Activated T-helper 1 cell treated with anti-CD3 and anti-CD28 coated beads, Interleukin-12 subunit alpha, Interleukin-12 subunit beta, Interleukin-2, Interleukin-4 antibody, amounts not matched to agents 30 ng/mL and 10 ng/mL and 1 ng/mL, durations not matched to agents 14 hours and 24 hours and 36 hours (primary cell): Measurements from ENCODE around the gene DAPK1. TPM values are rescaled to one million over a fixed set of nuclear protein-coding genes. Genes with fewer than 3 reads are reported as not detected.

ENCODE experiments used
- DNase-seq: peaks from one replicate; pipeline ENCODE4 v3.0.0; 2021; ENCODE audit warnings: low spot score
- H3K27ac Mint-ChIP-seq: one replicate; pipeline ENCODE4 v1.8.0; 2021; ENCODE audit warnings: mild to moderate bottlenecking, mixed read lengths
- H3K27me3 Mint-ChIP-seq: one replicate; pipeline ENCODE4 v1.8.0; 2022; ENCODE audit warnings: mild to moderate bottlenecking, moderate library complexity, mixed read lengths; ENCODE audit not compliant: insufficient read depth
- H3K36me3 Mint-ChIP-seq: one replicate; pipeline ENCODE4 v1.8.0; 2021; ENCODE audit warnings: low read depth, mixed read lengths
- H3K4me1 Mint-ChIP-seq: one replicate; pipeline ENCODE4 v1.8.0; 2021; ENCODE audit warnings: low read depth, mixed read lengths
- H3K4me3 Mint-ChIP-seq: one replicate; pipeline ENCODE4 v1.8.0; 2021; ENCODE audit warnings: mild to moderate bottlenecking, moderate library complexity, mixed read lengths
- H3K9me3 Mint-ChIP-seq: one replicate; pipeline ENCODE4 v1.8.0; 2021; ENCODE audit warnings: mixed read lengths
- intact Hi-C: fragments of 100-400 bp; cut with micrococcal nuclease; formaldehyde crosslinking; loops from one replicate; pipeline ENCODE4 v1.15.1; 2024
- total RNA-seq: library from RNA; stranded (reverse); gene quantifications from 2 replicates; pipeline ENCODE4 v1.2.3, GENCODE V29; 2022

DAPK1 gene
- total RNA-seq, 1 donor from 2014 or later: 2.8 TPM

GRCh38 chr9:87570000-87570908 is 72.6 kb downstream of the DAPK1 start:
- no peak overlapping the region for H3K4me3 Mint-ChIP-seq
- H3K27ac Mint-ChIP-seq: no peak overlapping the region
- H3K9me3 Mint-ChIP-seq: no peaks in the 10 kb centered on the region
- no peak for DNase-seq
- H3K36me3 Mint-ChIP-seq: no peaks in the 10 kb centered on the region
- no peaks in the 10 kb centered on the region for H3K4me1 Mint-ChIP-seq
- no peaks in the 10 kb centered on the region for H3K27me3 Mint-ChIP-seq
- intact Hi-C loops: no loop called here

GRCh38 chr9:87572719-87573118 is 75.1 kb downstream of the DAPK1 start:
- no peaks in the 10 kb centered on the region for H3K4me1 Mint-ChIP-seq
- DNase-seq: no peak
- no peak overlapping the region for H3K27ac Mint-ChIP-seq
- H3K4me3 Mint-ChIP-seq: no peak overlapping the region
- no peaks in the 10 kb centered on the region for H3K9me3 Mint-ChIP-seq
- intact Hi-C loops: no loop called here
- no peaks in the 10 kb centered on the region for H3K27me3 Mint-ChIP-seq
- H3K36me3 Mint-ChIP-seq: no peaks in the 10 kb centered on the region

DNA sequence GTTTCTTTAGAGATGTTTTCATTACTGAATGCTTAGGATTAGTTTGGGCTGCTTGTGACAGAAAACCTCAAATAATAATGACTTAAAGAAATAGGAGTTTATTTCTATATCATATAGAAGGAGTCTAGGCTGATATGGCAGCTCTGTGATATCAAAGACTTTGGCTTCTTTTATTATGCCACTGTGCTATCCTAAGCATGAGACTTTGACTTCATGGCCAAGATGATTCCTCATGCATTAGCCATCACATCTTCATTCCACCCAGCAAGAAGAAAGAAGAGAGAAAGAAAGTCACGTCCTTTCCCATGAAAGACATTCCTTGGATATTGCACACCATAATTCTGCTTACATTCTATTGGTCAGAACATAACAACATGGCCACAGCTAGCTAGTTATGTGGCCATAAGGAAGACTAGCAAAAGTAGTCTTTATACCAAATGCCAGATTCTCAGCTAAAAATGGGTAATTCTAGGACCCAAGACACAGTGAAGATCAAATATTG is 76.2 kb downstream of the DAPK1 start:
- Mint-ChIP-seq H3K27me3 (no peaks in the 10 kb centered on the region), H3K4me1 (no peaks in the 10 kb centered on the region), H3K9me3 (no peaks in the 10 kb centered on the region), H3K36me3 (no peaks in the 10 kb centered on the region), H3K27ac (no peak overlapping the region), H3K4me3 (no peak overlapping the region)
- DNase-seq: no peak
- intact Hi-C loops: no loop called here

- Mint-ChIP-seq H3K4me1 (no peaks in the 10 kb centered on the region), H3K9me3 (no peaks in the 10 kb centered on the region), H3K36me3 (no peaks in the 10 kb centered on the region), H3K27me3 (no peaks in the 10 kb centered on the region), H3K27ac (no peak overlapping the region), H3K4me3 (no peak overlapping the region)
- intact Hi-C loops: no loop called here
- no peak for DNase-seq
Measured at GRCh38 chr9:87577746-87578145, 80.1 kb downstream of the DAPK1 start.

GRCh38 chr9:87578625-87579024 is 81.0 kb downstream of the DAPK1 start:
- Mint-ChIP-seq H3K4me3 (no peak overlapping the region), H3K27ac (no peak overlapping the region), H3K9me3 (no peaks in the 10 kb centered on the region), H3K4me1 (no peaks in the 10 kb centered on the region), H3K36me3 (no peaks in the 10 kb centered on the region), H3K27me3 (peaks cover under 1% of the 10 kb centered on the region)
- intact Hi-C loops: no loop called here
- no peak for DNase-seq

DNA sequence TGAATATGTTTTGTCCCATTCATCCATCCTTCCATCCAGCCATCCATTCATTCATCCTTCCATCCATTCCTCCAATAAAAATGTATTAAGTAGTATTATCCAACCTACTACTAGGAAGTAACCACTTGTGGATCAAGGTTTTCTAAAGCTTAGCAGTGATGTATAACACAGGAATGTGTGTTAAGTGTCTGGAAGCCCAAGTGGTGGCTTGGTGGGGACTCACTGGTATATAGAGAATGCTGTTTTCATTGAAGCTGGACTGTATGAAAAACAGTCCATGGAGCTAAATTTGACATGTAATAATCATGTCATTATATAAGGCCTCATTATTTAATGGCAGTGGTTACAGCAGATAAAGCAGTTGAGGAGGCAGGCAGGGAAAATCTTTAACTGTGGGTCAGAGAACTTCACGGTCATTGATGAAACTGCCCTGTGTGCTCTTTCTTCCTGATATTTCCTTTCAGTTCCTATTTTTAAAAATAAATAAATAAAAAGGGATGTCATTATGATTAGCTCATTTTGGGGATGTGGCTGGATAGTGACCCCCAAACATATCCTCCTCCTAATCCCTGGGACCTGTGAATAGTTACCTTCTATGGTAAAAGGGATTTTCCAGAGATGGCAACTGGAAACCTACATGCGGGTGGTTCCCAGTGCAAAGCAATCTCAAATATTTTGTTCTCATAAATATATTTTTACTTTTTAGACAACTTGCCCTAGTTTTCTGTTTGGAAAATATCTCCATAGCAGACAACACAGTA is 82.3 kb downstream of the DAPK1 start:
- Mint-ChIP-seq H3K27ac (no peak overlapping the region), H3K4me3 (no peak overlapping the region), H3K36me3 (no peaks in the 10 kb centered on the region), H3K9me3 (no peaks in the 10 kb centered on the region), H3K27me3 (peaks cover 2% of the 10 kb centered on the region), H3K4me1 (no peaks in the 10 kb centered on the region)
- intact Hi-C loops: no loop called here
- no peak for DNase-seq

DNA sequence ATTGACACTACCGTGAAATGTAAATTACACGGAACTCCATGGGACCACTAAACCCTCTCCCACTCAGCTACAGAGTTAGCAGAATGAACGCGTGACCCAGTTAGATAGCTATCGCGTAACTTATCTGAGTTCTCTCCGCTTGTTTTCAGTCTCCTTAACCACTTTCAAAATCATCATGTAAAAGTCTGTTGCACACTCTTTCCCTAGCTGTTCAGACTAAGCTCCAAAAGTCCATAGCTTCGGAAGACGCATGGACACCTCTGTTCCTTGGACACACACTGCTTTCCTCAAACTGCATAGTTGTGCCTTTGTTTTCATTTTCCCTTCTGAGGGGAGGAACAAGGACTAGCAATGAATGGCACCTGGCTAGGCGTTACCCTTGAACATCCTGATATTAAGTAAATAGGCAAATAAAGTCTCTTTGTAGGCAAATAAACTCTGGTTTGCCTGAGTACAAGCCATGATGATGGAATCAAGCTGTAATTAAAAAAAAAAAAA is 83.3 kb downstream of the DAPK1 start:
- no peak for DNase-seq
- H3K27me3 Mint-ChIP-seq: peaks cover 2% of the 10 kb centered on the region

GRCh38 chr9:87581513-87581912 is 83.8 kb downstream of the DAPK1 start:
- Mint-ChIP-seq H3K4me1 (no peaks in the 10 kb centered on the region), H3K36me3 (no peaks in the 10 kb centered on the region), H3K27me3 (peaks cover 2% of the 10 kb centered on the region), H3K4me3 (no peak overlapping the region), H3K9me3 (no peaks in the 10 kb centered on the region), H3K27ac (no peak overlapping the region)
- intact Hi-C loops: no loop called here
- no peak for DNase-seq

More for the DNA sequence above, 83.3 kb downstream of the DAPK1 start:
- Mint-ChIP-seq H3K4me1 (no peaks in the 10 kb centered on the region), H3K27ac (no peak overlapping the region), H3K36me3 (no peaks in the 10 kb centered on the region), H3K4me3 (no peak overlapping the region), H3K9me3 (no peaks in the 10 kb centered on the region)
- intact Hi-C loops: no loop called here

- Mint-ChIP-seq H3K9me3 (no peaks in the 10 kb centered on the region), H3K27me3 (peaks cover 2% of the 10 kb centered on the region)
Measured at GRCh38 chr9:87581949-87582637, 84.4 kb downstream of the DAPK1 start.

DNA sequence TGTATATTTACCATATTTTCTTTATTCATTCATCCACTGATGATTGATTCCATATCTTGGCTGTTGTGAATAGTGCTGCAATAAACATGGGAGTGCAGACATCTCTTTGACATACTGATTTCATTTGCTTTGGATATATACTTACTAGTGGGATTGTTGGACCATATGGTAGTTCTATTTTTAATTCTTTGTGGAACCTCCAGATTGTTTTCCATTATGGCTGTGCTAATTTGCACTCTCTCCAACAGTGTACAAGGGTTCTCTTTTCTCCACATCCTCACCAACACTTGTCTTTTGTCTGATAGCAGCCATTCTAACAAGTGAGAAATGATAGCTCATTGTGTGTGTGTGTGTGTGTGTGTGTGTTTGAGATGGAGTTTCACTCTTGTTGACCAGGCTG is 86.7 kb downstream of the DAPK1 start:
- H3K27me3 Mint-ChIP-seq: peaks cover 2% of the 10 kb centered on the region
- H3K9me3 Mint-ChIP-seq: no peaks in the 10 kb centered on the region
- no peaks in the 10 kb centered on the region for H3K4me1 Mint-ChIP-seq
- no peak for DNase-seq
- no peaks in the 10 kb centered on the region for H3K36me3 Mint-ChIP-seq
- H3K27ac Mint-ChIP-seq: no peak overlapping the region
- no peak overlapping the region for H3K4me3 Mint-ChIP-seq
- intact Hi-C loops: no loop called here

More at GRCh38 chr9:87581949-87582637, 84.4 kb downstream of the DAPK1 start:
- no peak for DNase-seq
- intact Hi-C loops: no loop called here
- Mint-ChIP-seq H3K36me3 (no peaks in the 10 kb centered on the region), H3K27ac (no peak overlapping the region), H3K4me1 (no peaks in the 10 kb centered on the region), H3K4me3 (no peak overlapping the region)

DNA sequence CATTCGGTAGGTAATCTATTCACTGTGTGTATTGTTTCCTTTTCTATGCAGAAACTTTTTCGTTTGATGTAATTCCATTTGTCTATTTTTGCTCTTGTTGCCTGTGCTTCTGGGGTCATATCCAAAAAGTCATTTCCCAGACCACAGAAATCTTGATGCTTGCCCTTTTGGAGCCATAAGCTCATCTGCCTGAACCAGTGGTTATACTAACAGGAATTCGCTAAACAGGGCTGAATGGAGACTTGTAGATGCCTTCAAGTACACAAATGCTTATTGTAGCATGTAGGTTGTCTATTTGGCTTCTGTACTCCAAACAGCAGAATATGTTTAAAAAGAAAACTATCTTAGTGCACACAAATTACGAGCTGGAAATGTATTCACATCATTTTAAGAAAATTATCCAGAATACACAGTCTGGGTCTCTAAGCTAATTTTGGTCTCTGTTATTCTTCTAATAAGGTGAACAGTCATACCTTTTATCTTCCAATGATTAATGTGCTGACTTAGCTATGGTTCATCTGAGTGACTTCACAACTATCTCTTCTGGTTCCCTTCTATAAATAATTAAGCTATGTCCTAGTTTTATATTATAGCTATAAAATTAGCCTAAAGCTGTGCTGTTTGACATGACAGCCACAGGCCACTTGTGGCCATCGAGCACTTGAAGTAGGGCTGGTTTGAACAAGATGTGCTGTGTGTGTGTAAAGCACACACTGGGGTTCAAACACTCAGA is 87.6 kb downstream of the DAPK1 start:
- intact Hi-C loops: no loop called here
- Mint-ChIP-seq H3K36me3 (no peaks in the 10 kb centered on the region), H3K4me3 (no peak overlapping the region), H3K4me1 (no peaks in the 10 kb centered on the region), H3K27ac (no peak overlapping the region), H3K9me3 (no peaks in the 10 kb centered on the region), H3K27me3 (peaks cover 2% of the 10 kb centered on the region)
- no peak for DNase-seq

DNA sequence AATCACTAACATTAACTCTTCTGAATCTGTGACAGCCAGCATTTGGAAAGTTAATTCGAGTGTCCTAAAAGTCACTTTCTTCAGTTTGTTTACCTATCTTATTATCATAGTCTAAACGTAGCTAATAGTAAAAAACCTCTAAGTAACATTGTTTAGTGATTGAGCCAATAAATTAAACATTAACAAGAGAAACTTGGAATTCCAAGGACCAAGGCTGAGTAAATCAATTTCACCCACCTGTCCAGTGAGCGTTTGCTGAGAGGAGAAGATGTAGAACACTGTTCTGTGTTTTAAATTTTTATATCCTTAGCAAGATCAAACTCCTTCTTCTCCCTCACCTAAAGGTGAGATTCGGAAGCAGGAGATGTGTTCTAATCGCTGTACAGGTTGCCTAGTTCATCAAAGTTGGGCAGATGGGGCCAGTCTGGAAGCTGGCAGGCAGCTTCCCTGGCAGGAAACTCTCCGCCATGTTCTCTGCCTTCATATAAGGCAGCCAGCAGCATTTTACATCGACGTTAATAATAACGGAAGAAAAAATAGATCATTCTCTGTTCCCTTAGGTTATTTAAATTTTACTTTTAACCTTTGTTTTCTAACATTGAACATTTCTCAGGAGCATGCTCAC is 89.2 kb downstream of the DAPK1 start:
- intact Hi-C loops: no loop called here
- no peak overlapping the region for H3K27ac Mint-ChIP-seq

More for the DNA sequence above, 89.2 kb downstream of the DAPK1 start:
- no peaks in the 10 kb centered on the region for H3K9me3 Mint-ChIP-seq
- no peaks in the 10 kb centered on the region for H3K4me1 Mint-ChIP-seq
- H3K36me3 Mint-ChIP-seq: no peaks in the 10 kb centered on the region
- no peak overlapping the region for H3K4me3 Mint-ChIP-seq
- H3K27me3 Mint-ChIP-seq: peaks cover 2% of the 10 kb centered on the region
- DNase-seq: no peak
